GM12878 (cell line): ENCODE results near the gene RAP1B. TPM values are rescaled to one million over a fixed set of nuclear protein-coding genes. Genes with fewer than 3 reads are reported as not detected.

Experiments
- CEBPB ChIP-seq, 2 experiments: fragments of 150-350 bp in 1 of 2; IDR thresholded peaks; 2 replicates each; pipeline ENCODE4 v1.6.1; 2012 to 2014; ENCODE audit warnings: low read depth in 2 of 2, low read length in 2 of 2, borderline replicate concordance in 1 of 2, inconsistent platforms in 1 of 2
- GATAD2B ChIP-seq: fragments of 450-650 bp; conservative IDR thresholded peaks from 2 replicates; pipeline ENCODE4 v1.6.1; 2017; ENCODE audit warnings: low read depth, mild to moderate bottlenecking, moderate library complexity
- HCFC1 ChIP-seq: fragments of 150-350 bp; IDR thresholded peaks from 2 replicates; pipeline ENCODE4 v1.6.1; 2014; ENCODE audit warnings: low read length
- HDAC2 ChIP-seq: fragments of 200-600 bp; sonication (generic); IDR thresholded peaks from 2 replicates; pipeline ENCODE4 v1.6.1; 2017
- MAX ChIP-seq: IDR thresholded peaks from 2 replicates; pipeline ENCODE4 v1.6.1; 2012; ENCODE audit warnings: low read depth, low read length, improper control_type of control experiment
- NBN ChIP-seq: fragments of 450-650 bp; IDR thresholded peaks from 2 replicates; pipeline ENCODE4 v1.6.1; 2016
- NRF1 ChIP-seq: conservative IDR thresholded peaks from 2 replicates; pipeline ENCODE4 v1.6.1; 2011; ENCODE audit warnings: mild to moderate bottlenecking, low read depth, low read length, improper control_type of control experiment
- SIN3A ChIP-seq: IDR thresholded peaks from 2 replicates; pipeline ENCODE4 v1.6.1; 2012; ENCODE audit warnings: low read depth, low read length, improper control_type of control experiment
- SMAD5 ChIP-seq: IDR thresholded peaks from 2 replicates; pipeline ENCODE4 v1.6.1; 2016; ENCODE audit warnings: antibody characterized with exemption, low read depth
- TARDBP ChIP-seq: IDR thresholded peaks from 2 replicates; pipeline ENCODE4 v1.6.1; 2016; ENCODE audit warnings: borderline replicate concordance
- USF2 ChIP-seq: IDR thresholded peaks from 2 replicates; pipeline ENCODE4 v1.6.1; 2011; ENCODE audit warnings: low read depth, low read length, improper control_type of control experiment, borderline replicate concordance
- ZBTB4 ChIP-seq: fragments of 450-650 bp; formaldehyde crosslinking; IDR thresholded peaks from 2 replicates; pipeline ENCODE4 v1.4.0; 2022; ENCODE audit warnings: mild to moderate bottlenecking, moderate library complexity
- ZBTB40 ChIP-seq: fragments of 450-650 bp; IDR thresholded peaks from 2 replicates; pipeline ENCODE4 v1.6.1; 2016; ENCODE audit warnings: mild to moderate bottlenecking, moderate library complexity, borderline replicate concordance
- ZNF274 ChIP-seq: IDR thresholded peaks from one replicate; pipeline ENCODE4 v1.8.0; 2011; ENCODE audit not compliant: insufficient read length, insufficient read depth
- ZNF687 ChIP-seq: fragments of 450-650 bp; IDR thresholded peaks from 2 replicates; pipeline ENCODE4 v1.6.1; 2017; ENCODE audit warnings: mild to moderate bottlenecking, moderate library complexity
- polyA plus RNA-seq, 11 experiments: library from polyadenylated mRNA; depleted of rRNA in 4 of 11; unstranded in 6 of 11; stranded (reverse) in 5 of 11; fragments of >200 nt; fragmentation: Nextera tagmentation in 4 of 11; fragmentation: Illumina TruSeq in 1 of 11; extraction: Ambion mirVana in 4 of 11; extraction: Trizol in 1 of 11; gene quantifications; 1 replicate in 1 of 11; 2 replicates in 10 of 11; pipeline versions ENCODE4 v1.2.1 to v1.2.3, GENCODE V29; 2011 to 2016; ENCODE audit warnings: inconsistent platforms in 2 of 11, missing spikeins in 2 of 11, low read depth in 1 of 11
- total RNA-seq, 4 experiments: library from RNA; depleted of rRNA in 3 of 4; stranded (reverse); fragments of >200 nt in 3 of 4; fragmentation: Illumina TruSeq in 1 of 4; extraction: Trizol in 1 of 4; gene quantifications; 2 replicates each; pipeline versions ENCODE4 v1.2.1 to v1.2.3, GENCODE V29; 2013 to 2021

The RAP1B gene
- total and polyA plus RNA-seq, 10 of the 15 experiments (the other 5 are each of a cell fraction or from before 2014, with no cell fraction given), result 88.9 to 219 (median 127) TPM

GRCh38 chr12:68610370-68611093 is at the start of gene RAP1B (continued):
- peak; percentile 67 for TF ChIP-seq ZNF687
- no peak for TF ChIP-seq ZNF274
- no peak for TF ChIP-seq ZBTB40
- peak; percentile 74; the same call in 1 of the 2 replicates for TF ChIP-seq NBN
- TF ChIP-seq CEBPB (IDR thresholded peaks at IDR 0.05; ENCODE audit: borderline replicate concordance in 1 of 2, low read depth in 2 of 2, low read length in 2 of 2), result no peak
- TF ChIP-seq ZBTB4 (CRISPR knock-in tag), result no peak
- peak; percentile 50; the same call in 1 of the 2 replicates for TF ChIP-seq SIN3A
- TF ChIP-seq MAX, result 0 out of 2 replicates have a peak, but pooled peaks have one; percentile 36
- TF ChIP-seq GATAD2B, result peak; percentile 51; the same call in 1 of the 2 replicates
- no peak for TF ChIP-seq HCFC1
- no peak for TF ChIP-seq USF2
- TF ChIP-seq SMAD5, result peak; percentile 91
- no peak for TF ChIP-seq TARDBP
- TF ChIP-seq HDAC2, result no peak
- no peak for TF ChIP-seq NRF1
